Astrocyte of the spinal cord (primary cell): ENCODE results near the gene TTC33.
A peak's percentile ranks its signal among the peaks of the same experiment; 100 is the strongest.
"Not testable (repeated sequence)": the region's sequence is repeated elsewhere in the genome, so short reads cannot be mapped to it uniquely, and the experiment has no call there.

Source experiments
- DNase-seq: peaks from one replicate; pipeline ENCODE4 v3.0.0; 2011; ENCODE audit warnings: low read depth, low spot score
- H3K4me3 ChIP-seq: 2 replicates; pipeline ENCODE4 v1.5.1; 2011; ENCODE audit warnings: low read depth, mild to moderate bottlenecking, low read length, moderate library complexity
- in situ Hi-C: cut with HindIII; loops from 2 replicates; pipeline ENCODE4 v1.10.0; 2017; ENCODE audit warnings: low sequenced_read_pairs
- TF ChIP-seq, protein P1 (sequence below): IDR thresholded peaks from 2 replicates; pipeline ENCODE4 v1.5.1; 2012; ENCODE audit warnings: low read depth, mild to moderate bottlenecking, low read length, inconsistent platforms

TTC33 gene

DNA sequence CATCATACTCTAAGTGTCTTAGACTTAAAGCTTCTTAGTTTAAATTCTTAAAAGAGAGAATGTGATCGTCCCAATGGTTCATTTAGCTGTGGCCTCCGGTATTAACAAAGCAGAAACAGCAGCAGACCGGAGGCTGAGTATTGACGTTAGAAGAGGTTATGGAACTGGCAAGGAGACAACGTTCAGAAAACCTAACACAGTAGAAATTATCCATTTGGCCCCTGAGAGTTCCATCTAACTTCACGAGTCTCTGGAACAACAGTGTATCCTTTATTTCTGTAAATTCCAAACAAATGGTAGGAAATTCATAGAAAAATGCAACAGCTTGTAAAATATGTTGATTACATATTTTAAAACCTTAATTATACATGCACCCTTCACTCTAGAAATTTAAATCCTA lies 183.4 kb downstream of the TTC33 start:
- in situ Hi-C loops = no loop called here
- TF ChIP-seq, protein P1, sequence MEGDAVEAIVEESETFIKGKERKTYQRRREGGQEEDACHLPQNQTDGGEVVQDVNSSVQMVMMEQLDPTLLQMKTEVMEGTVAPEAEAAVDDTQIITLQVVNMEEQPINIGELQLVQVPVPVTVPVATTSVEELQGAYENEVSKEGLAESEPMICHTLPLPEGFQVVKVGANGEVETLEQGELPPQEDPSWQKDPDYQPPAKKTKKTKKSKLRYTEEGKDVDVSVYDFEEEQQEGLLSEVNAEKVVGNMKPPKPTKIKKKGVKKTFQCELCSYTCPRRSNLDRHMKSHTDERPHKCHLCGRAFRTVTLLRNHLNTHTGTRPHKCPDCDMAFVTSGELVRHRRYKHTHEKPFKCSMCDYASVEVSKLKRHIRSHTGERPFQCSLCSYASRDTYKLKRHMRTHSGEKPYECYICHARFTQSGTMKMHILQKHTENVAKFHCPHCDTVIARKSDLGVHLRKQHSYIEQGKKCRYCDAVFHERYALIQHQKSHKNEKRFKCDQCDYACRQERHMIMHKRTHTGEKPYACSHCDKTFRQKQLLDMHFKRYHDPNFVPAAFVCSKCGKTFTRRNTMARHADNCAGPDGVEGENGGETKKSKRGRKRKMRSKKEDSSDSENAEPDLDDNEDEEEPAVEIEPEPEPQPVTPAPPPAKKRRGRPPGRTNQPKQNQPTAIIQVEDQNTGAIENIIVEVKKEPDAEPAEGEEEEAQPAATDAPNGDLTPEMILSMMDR = no peak
- no peak for DNase-seq
- no peak overlapping the region for H3K4me3 ChIP-seq

DNA sequence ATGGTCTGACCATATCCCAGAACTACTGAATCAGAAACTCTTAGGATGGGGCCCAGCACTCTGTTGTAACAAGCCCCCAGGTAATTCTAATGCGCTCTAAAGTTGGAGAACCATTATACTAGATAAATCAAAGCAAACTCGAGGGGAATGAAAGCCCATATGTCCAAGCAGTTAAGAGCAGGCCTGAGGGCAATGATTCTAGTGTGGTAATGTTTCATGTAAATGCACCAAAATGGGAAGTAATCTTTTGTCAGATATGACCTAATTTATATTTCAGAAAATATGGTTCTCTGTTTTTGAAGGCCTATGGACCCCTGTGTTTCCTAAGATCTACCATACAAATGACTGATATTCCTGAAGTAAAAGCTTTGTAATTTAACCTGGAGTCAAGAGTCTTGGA lies 184.0 kb downstream of the TTC33 start:
- in situ Hi-C loops = no loop called here
- TF ChIP-seq, protein P1 = no peak
- H3K4me3 ChIP-seq = no peak overlapping the region
- DNase-seq = no peak

DNA sequence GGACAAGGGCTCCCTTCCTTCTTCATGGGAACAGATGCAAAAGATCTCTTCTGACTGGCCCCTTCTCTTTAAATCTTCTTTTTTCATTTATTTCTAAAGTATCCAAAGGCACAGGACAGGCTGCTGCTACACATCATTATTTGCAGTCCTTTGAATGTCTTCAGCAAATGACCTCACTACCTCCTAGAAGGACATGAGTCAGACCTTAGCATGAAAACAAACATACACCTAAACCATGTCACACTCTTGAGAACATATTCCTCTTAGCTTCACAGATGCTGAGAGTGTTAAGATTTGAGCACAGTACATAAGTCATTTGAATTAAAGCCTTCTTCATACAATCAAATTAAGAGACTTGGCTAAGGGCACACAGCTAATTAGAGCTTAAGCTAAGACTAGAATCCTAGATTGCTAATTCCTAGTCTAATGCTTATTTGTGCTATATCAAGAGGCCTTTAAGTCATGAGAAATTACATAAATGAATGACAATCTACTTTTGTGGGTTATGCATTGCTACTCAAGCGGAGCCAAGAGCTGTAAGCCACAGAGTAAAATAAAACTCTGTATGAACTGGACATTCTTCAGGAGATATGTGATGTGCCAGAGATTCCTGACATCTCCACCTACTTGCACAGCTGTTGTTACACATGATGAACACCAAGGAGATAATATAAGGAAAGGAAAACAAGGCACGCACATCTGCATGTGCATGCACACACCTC lies 185.2 kb downstream of the TTC33 start:
- peak; percentile 80 for DNase-seq
- TF ChIP-seq, protein P1 = no peak
- in situ Hi-C loops = no loop called here
- H3K4me3 ChIP-seq = no peak overlapping the region

DNA sequence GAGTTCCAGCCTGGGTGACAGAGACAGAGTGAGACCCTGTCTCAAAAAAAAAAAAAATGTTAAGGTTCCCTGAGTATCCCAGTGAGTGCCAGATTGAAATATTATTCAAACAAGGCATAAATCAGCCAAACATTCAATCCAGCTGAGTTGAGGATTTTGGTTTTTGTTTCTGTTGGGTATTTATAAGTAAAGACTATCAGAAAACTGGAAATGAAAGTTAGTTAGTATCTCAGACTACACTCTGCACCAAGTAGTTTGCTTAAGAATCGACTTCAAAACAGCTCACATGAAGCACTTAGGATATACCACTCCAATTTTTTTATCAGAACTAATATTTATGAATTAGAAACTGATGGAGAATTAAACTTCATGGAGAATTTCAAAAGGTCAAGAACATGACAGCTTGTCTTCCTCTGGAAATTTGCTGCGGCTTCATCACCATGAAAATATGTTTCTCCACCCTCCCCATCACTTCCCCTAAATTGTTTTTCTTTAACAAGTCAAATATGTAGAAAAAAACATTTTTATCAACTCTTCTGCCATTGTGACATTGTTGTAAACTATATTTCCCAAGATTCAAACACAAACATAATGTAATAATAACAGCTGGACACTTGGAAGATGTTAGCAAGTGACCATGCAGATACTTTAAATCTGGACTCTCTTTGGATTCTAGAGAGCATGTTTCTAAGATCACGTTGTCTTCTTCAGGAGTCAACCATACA lies 186.1 kb downstream of the TTC33 start:
- in situ Hi-C loops = no loop called here
- TF ChIP-seq, protein P1 = no peak
- DNase-seq = peak; percentile 38

DNA sequence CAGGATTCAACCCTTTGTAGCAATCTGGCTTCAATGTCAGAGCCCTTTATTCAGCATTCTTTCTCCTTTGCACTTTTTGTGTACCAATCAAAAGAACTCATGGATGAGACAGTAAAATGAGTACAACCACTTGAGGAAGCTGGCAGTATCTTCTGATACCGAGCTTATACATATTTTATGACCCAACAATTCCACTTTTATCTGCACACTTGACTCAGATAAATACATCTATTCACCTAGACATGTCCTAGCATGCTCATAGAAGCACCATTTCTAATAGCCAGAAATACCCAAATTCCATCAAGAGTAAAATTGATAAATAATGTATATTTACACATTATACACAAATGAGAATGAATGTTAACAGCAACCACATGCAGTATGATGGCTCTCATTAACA lies 187.2 kb downstream of the TTC33 start:
- no peak for DNase-seq
- TF ChIP-seq, protein P1 = no peak
- in situ Hi-C loops = no loop called here
- H3K4me3 ChIP-seq = no peak overlapping the region

More for the DNA sequence above, 186.1 kb downstream of the TTC33 start:
- H3K4me3 ChIP-seq = no peak overlapping the region

DNA sequence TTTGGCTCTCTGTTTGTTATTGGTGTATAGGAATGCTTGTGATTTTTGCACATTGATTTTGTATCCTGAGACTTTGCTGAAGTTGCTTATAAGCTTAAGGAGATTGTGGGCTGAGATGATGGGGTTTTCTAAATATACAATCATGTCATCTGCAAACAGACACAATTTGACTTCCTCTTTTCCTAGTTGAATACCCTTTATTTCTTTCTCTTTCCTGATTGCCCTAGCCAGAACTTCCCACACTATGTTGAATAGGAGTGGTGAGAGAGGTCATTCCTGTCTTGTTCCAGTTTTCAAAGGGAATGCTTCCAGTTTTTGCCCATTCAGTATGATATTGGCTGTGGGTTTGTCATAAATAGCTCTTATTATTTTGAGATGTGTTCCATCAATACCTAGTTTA lies 192.6 kb downstream of the TTC33 start:
- in situ Hi-C loops, H3K4me3 ChIP-seq, DNase-seq: not testable (repeated sequence)

DNA sequence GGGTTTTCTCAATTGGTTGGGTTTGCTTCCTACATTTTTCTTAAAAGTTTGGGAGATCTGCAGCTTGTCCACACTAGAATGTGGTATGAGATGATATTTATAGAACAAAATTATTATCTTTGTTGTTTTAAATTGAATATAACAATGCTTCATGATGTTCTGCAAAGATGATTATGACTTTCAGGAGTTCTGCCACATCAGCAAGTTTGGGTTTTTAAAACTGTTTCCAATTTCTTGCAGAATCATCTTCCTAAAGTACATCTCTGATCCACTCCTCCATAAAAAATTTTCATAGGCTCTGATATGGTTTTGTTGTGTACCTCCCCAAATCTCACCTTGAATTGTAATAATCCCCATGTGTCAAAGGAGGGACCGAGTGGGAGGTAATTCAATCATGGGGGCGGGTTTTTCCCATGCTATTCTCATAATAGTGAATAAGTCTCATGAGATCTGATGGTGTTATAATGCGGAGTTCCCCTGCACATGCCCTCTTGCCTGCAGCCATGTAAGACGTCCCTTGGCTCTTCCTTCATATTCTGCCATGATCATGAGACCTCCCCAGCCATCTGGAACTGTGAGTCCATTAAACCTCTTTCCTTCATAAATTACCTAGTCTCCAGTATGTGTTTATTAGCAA lies 195.2 kb downstream of the TTC33 start:
- TF ChIP-seq, protein P1 = no peak
- H3K4me3 ChIP-seq = no peak overlapping the region
- no peak for DNase-seq
- in situ Hi-C loops = no loop called here
